GM19351 (cell line): ENCODE data around the gene VSIG4.
A peak's percentile ranks its signal among the peaks of the same experiment; 100 is the strongest.

Source experiments
- ATAC-seq: cut with Tn5 transposase; IDR thresholded peaks from one replicate; pipeline ENCODE4 v1.9.1; 2021; ENCODE audit warnings: mild to moderate bottlenecking, moderate library complexity; ENCODE audit not compliant: unreplicated experiment

VSIG4 gene

DNA sequence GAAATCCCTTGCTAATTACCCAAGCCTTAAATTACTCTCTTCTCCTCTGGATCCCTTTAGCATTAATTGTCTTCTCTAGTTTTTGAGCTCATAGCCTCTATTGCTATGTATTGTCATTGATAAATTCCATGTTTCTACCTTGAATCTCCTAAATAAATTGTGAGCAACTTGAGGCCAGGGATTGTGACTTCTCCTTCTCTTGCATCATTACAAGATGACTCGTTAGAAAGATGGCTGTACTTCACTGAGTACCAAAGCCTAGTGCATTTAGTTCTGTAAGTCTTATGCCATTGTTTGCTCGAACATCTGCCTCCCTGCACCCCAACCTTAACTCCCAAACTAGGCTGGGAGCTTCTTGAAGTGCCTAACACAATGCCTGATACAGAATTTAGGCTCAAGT, 15.3 kb downstream of the VSIG4 start:
- no peak for ATAC-seq

DNA sequence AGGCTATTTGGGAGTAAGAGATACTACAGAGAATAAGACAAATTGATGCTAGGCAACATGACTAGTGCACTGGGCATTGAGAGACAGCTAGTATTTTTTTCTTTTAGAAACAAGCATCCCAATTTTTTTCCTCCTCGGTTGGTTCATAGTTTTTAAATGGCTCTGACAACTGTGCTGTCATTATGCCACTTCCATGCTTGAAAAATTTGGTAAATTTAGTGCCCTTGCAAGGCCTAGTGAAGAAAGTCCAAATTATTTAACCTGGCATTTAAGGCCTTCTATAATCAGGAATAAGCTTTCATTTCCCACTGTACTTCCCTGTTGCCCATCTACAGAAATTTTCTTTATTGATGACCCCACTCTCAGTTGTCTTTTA, 15.8 kb downstream of the VSIG4 start:
- no peak for ATAC-seq

DNA sequence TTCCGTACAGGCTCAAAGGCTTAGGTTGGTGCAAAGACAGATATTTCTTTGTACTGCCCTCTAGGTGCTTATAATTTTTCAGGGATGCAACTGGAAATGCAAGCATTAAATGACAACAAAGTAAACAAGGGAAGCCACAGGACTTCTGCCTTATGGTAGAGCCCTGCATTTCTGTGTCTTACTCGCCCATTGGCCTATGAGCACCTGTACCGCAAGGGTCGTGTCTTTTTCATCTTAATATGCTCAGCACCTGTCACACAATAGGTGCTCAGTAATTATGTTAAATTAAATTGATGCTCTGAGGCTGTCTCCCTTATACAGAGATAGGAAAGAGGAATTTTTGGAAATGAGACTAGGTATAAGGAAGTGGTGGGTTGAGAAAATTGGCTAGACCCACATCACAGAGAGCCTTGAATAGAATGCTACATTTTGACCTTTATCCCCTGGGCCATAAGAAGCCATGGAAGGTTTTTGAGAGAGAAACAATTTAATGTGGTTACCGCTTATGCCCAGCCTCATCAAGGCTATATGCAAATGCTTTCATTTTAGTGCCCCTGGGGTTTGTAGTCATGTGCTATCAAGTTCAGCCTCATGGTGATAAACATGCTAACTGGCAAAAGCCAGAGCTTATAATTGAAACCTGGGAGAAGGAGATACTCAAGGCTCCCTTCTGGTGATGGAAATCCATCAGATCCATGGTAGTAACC, 16.3 kb downstream of the VSIG4 start:
- ATAC-seq: no peak

GRCh38 chrX:66022632-66023384, 17.1 kb downstream of the VSIG4 start:
- no peak for ATAC-seq

GRCh38 chrX:66021765-66022631, 17.9 kb downstream of the VSIG4 start:
- ATAC-seq: no peak

DNA sequence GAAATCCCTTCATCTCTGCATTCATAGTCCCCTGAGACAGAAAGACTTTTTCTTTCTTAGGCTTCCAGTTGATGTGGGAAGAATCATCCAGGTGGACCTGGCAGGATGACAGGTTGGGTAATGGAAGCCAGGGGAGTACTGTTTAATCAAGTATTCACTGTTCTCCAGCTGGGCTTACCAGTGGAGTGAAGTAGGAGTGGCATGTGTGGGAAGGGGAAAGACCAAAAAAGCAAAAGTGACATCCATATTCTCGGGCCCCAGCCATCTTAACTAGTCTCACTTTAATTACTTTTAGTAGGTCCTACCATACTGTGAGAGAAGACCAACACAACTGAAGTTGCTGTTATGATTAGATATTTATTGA, 18.5 kb downstream of the VSIG4 start:
- no peak for ATAC-seq

DNA sequence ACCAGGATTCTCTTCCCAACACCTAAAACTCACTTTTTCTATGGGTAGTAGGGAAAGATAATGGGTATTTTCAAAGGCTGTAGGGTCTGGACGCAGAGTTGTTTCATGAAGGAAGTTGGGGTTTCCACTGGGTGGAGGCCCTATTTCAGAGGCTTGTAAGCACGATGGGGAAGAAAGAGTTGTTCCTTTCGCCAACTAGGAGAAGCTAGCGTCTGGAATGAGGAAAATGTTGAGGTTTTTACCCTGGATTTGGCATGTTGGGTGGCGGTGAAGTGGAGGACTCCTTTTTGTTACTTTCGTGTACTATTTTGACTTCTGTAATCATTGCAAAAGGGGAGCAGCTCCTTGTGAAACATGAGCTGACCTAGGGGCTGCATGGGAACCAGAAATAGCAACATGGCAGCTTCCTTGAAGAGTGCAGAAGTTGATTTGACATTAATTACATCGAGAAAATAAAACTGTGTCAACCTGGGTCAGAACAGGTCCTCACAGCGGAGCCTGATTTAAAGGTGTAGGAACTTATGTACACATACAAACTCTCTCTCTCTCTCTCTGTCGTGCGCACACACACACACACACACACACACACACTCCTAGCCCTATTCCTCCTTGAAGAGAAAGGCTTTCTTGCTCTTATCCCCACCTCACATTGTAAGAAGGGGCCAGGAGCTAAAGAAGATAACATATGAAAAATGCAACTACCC, 19.1 kb downstream of the VSIG4 start:
- ATAC-seq: no peak

- ATAC-seq: no peak
These were observed 19.9 kb downstream of the VSIG4 start for GRCh38 chrX:66019974-66020373.

DNA sequence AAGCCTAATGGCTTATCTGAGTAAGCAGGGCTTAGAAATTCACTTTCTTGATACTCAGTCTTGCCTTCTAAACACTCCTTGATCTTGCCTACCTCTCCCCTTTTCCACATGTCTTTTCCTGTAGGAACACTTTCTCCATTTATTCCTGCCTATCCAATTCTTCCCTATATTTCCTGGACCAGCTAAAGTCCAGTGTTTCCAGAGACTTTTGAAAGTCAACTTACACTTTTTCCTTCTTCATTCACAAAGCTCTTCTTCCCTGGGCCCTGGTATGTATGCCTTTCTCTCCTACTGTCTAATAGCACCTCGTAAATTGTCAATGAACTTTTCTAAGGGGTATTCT, 20.6 kb downstream of the VSIG4 start:
- ATAC-seq: no peak

GRCh38 chrX:66018585-66019309, 21.1 kb downstream of the VSIG4 start:
- ATAC-seq: no peak

DNA sequence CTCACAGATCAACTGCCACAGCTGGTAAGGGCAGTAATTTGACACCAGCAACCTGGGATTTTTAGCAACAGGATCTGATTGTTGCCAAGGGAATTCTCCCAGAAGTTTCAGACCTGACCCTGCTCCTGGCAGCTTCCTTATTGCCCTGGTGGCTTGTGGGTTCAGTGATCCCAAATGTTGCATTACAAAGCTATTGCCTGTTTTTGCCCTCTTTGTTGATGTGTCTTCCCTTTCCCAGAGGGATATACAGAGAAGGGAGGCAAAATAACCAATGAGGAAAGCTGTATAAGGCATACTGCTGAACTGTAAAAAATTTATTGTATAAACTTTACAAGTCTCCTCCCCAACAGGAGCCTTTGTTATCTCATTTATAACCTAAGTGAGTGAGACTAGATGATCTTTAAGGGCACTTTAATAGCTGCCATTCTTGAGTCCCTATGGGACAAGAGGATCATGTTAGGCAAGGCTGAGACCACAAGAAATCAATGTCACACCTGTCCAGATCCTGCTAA, 22.2 kb downstream of the VSIG4 start:
- ATAC-seq: no peak

DNA sequence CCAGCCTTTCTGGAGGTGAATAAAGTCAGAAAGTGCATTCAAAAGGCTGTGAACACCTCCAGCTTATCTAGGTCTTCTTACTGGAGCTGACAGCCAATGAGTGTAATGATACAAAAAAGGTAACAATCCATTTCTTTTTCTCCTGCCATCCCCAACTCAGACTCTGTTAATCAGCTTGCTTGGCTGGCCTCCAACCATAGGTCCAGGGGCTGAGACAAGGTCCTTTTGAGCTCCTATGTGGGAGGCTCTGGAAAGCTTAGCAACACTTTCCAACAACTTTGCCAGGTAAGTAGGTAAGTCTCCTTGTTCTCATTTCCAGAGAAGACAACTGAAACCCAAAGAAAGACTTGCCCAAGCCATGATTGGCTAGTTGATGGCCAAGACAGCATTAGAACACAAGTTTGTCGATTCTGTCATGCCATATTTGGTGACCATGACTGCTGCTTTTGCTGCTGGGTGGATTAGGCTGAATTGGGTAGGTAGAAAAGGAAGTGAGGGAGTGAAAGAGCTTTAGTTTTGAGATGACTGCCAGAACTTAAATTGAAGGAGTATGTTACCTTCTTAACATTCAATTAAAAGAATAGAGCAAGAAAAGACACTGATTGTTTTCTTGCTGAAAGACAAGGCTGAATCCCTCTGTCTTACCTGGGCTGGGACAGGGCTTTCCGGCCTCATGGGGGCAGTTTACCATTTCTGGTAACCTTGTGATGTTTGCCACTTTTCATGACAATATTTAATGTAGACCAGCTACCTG, 22.8 kb downstream of the VSIG4 start:
- peak; percentile 30 for ATAC-seq

GRCh38 chrX:66015900-66016689, 23.8 kb downstream of the VSIG4 start:
- ATAC-seq: peak; percentile 29

DNA sequence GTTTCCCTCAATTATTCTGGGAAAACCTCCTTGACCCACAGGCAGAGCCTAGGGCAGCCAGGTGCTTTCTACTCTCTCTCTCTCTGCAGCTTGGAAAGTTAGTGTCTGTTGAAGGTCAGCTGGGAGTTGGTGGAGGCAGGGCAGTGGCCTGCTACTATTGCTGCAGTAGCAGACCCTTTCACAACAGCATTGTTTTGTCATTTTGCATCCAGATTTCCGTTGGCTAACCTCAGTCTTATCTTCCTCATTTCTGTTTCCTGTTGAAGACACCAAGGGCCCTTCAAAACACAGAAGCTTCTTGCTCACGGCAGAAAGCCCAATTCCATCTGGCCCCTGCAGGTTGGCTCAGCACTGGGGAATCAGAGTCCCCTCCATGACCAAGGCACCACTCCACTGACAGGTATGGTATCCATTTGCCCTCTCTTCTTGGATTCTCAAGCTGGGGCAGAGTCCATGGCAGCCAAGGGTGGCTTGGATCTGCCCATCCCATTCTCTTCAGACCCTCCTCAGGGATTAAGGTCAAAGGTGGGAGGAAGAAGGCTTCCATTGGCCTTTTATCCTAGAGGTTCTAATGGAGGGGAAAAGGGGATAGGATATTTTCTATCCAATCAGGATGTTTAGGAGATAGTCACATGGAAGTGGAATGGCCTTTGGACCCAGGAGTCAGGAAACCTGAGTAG, 24.6 kb downstream of the VSIG4 start:
- ATAC-seq: peak; percentile 37

GRCh38 chrX:66014556-66014955, 25.3 kb downstream of the VSIG4 start:
- no peak for ATAC-seq

DNA sequence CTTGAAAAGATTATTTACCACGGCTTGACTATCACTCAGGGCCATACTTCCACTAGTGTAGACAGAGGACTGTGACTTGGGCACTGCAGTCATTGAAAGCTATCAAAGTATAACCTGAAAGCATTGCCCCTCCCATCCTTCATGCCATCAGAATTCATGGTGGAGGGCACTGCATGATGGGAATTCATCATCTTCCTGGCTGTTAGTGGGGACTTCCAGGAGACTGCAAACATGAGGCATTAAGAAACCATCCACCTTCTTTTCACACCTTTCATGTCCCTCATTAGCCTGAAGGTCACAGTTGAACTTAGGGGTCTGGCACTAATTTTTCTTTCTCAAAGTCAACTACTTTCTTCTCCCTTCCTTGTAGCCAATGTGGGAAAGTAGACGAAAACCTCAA, 25.8 kb downstream of the VSIG4 start:
- ATAC-seq: no peak

DNA sequence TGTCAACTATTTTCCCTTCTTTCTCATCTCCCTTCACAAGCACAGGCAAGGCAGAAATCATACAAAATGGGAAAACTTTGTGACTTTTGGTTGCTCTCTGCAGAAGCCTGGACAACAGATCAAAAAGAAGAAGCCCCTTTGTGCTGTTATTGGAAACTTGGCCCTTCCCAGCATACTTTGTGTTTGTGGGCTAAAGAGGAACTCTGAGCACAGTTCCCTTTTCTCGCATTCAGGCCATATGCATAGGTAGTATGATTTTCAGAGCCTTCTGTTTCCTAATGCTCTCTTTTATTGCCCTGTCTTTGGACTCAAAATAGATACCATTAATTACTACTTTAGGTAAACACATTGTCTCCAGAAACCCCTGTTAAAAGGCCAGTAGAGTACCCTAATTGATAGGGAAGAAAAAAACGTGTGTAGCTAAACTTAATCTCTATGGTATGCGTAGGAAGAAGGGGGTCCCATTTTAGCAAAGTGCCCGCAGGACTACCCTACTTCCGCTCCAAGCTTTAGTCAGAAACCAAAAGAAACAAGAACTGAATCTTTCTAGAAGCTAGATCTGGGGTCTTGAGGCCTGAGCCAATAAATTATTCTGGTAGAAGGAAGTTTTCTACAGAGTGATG, 26.6 kb downstream of the VSIG4 start:
- ATAC-seq: peak; percentile 18

DNA sequence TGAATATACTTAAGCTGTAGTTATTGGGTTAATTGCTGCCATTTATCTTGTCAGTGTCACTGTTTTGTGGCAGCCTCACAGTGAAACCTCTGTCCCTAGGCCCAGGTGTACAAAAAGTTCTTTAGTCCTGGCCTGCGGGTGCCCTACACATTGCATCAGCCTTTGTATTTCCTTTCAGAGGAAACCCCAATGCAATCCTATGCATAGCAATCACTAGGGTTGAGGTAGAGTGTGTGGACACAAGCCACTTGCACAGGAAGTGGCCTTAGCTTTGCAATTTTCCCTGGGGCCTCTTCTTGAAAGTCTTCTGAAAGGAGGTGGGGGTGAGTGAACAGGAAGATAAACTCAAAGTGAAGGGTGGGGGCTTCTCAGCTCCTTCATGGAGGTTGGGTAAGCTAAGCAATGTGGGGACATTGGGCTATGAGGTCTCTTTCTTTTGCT, 27.8 kb downstream of the VSIG4 start:
- ATAC-seq: peak; percentile 46
